Neuron (in vitro differentiated cells): ENCODE measurements around the gene BCKDHB.

Experiments
- H2AFZ ChIP-seq: one replicate; pipeline ENCODE4 v1.6.1; 2013; ENCODE audit warnings: low read depth, mild to moderate bottlenecking, inconsistent platforms, low read length, moderate library complexity
- H3K27me3 ChIP-seq: one replicate; pipeline ENCODE4 v1.6.1; 2013; ENCODE audit warnings: low read length; ENCODE audit not compliant: insufficient read depth
- H3K36me3 ChIP-seq: one replicate; pipeline ENCODE4 v1.6.1; 2013; ENCODE audit warnings: low read length; ENCODE audit not compliant: insufficient read depth
- H3K4me1 ChIP-seq: one replicate; pipeline ENCODE4 v1.6.1; 2013; ENCODE audit warnings: low read length; ENCODE audit not compliant: insufficient read depth
- H3K4me3 ChIP-seq: 2 replicates; pipeline ENCODE4 v1.5.1; 2013; ENCODE audit warnings: mild to moderate bottlenecking, low read length, moderate library complexity
- H3K9me3 ChIP-seq: one replicate; pipeline ENCODE4 v1.6.1; 2013; ENCODE audit warnings: low read length

Gene BCKDHB

GRCh38 chr6:80357674-80358073 is 251.2 kb downstream of the BCKDHB start:
- Histone ChIP-seq H3K4me3 (no peak overlapping the region), H3K4me1 (no peaks in the 10 kb centered on the region), H2AFZ (no peak overlapping the region), H3K9me3 (no peaks in the 10 kb centered on the region), H3K27me3 (no peaks in the 10 kb centered on the region), H3K36me3 (no peaks in the 10 kb centered on the region)

GRCh38 chr6:80363501-80364122 is 257.1 kb downstream of the BCKDHB start:
- H3K9me3 ChIP-seq, result no peaks in the 10 kb centered on the region
- no peak overlapping the region for H3K4me3 ChIP-seq
- no peak overlapping the region for H2AFZ ChIP-seq
- H3K27me3 ChIP-seq, result no peaks in the 10 kb centered on the region
- H3K4me1 ChIP-seq, result no peaks in the 10 kb centered on the region
- H3K36me3 ChIP-seq, result no peaks in the 10 kb centered on the region

- no peak overlapping the region for H2AFZ ChIP-seq
- H3K36me3 ChIP-seq, result no peaks in the 10 kb centered on the region
- no peaks in the 10 kb centered on the region for H3K9me3 ChIP-seq
- H3K4me3 ChIP-seq, result no peak overlapping the region
- H3K4me1 ChIP-seq, result no peaks in the 10 kb centered on the region
- no peaks in the 10 kb centered on the region for H3K27me3 ChIP-seq
These were observed 257.7 kb downstream of the BCKDHB start for GRCh38 chr6:80364149-80364548.

GRCh38 chr6:80366051-80366450 is 259.6 kb downstream of the BCKDHB start:
- Histone ChIP-seq H3K27me3 (no peaks in the 10 kb centered on the region), H3K36me3 (no peaks in the 10 kb centered on the region), H2AFZ (no peak overlapping the region), H3K4me1 (no peaks in the 10 kb centered on the region), H3K4me3 (no peak overlapping the region), H3K9me3 (no peaks in the 10 kb centered on the region)

GRCh38 chr6:80366714-80367113 is 260.2 kb downstream of the BCKDHB start:
- H3K9me3 ChIP-seq, result no peaks in the 10 kb centered on the region
- H3K4me1 ChIP-seq, result no peaks in the 10 kb centered on the region
- H2AFZ ChIP-seq, result no peak overlapping the region
- H3K36me3 ChIP-seq, result no peaks in the 10 kb centered on the region
- no peaks in the 10 kb centered on the region for H3K27me3 ChIP-seq
- no peak overlapping the region for H3K4me3 ChIP-seq

GRCh38 chr6:80376411-80376810 is 269.9 kb downstream of the BCKDHB start:
- no peak overlapping the region for H3K4me3 ChIP-seq
- no peaks in the 10 kb centered on the region for H3K4me1 ChIP-seq
- no peak overlapping the region for H2AFZ ChIP-seq
- H3K36me3 ChIP-seq, result no peaks in the 10 kb centered on the region
- no peaks in the 10 kb centered on the region for H3K27me3 ChIP-seq
- H3K9me3 ChIP-seq, result no peaks in the 10 kb centered on the region

- Histone ChIP-seq H3K27me3 (no peaks in the 10 kb centered on the region), H3K4me1 (no peaks in the 10 kb centered on the region), H3K36me3 (no peaks in the 10 kb centered on the region), H2AFZ (no peak overlapping the region), H3K9me3 (no peaks in the 10 kb centered on the region), H3K4me3 (no peak overlapping the region)
These were observed 274.1 kb downstream of the BCKDHB start for GRCh38 chr6:80380566-80380965.

- Histone ChIP-seq H3K27me3 (no peaks in the 10 kb centered on the region), H3K36me3 (no peaks in the 10 kb centered on the region), H3K4me3 (no peak overlapping the region), H3K9me3 (no peaks in the 10 kb centered on the region), H3K4me1 (no peaks in the 10 kb centered on the region), H2AFZ (no peak overlapping the region)
These were observed 276.3 kb downstream of the BCKDHB start for GRCh38 chr6:80382811-80383210.

GRCh38 chr6:80388507-80388906 is 282.0 kb downstream of the BCKDHB start:
- Histone ChIP-seq H3K9me3 (no peaks in the 10 kb centered on the region), H2AFZ (no peak overlapping the region), H3K27me3 (no peaks in the 10 kb centered on the region), H3K4me3 (no peak overlapping the region), H3K36me3 (no peaks in the 10 kb centered on the region), H3K4me1 (no peaks in the 10 kb centered on the region)
